HEK293 (cell line): ENCODE data around the gene PARK7.
A peak's percentile ranks its signal among the peaks of the same experiment; 100 is the strongest.

ENCODE experiments used
- BCL11B ChIP-seq: fragments of 450-650 bp; formaldehyde crosslinking; IDR thresholded peaks from 2 replicates; pipeline ENCODE4 v1.5.1; 2016; ENCODE audit warnings: low read depth, missing biosample characterization, missing genetic modification characterization
- EGR2 ChIP-seq: fragments of 450-650 bp; formaldehyde crosslinking; IDR thresholded peaks from 2 replicates; pipeline ENCODE4 v1.5.1; 2016; ENCODE audit warnings: low read depth, missing biosample characterization, missing genetic modification characterization
- GLI2 ChIP-seq: fragments of 450-650 bp; formaldehyde crosslinking; IDR thresholded peaks from 2 replicates; pipeline ENCODE4; 2017; ENCODE audit warnings: missing biosample characterization, missing genetic modification characterization, low read depth, borderline replicate concordance
- IKZF3 ChIP-seq: fragments of 450-650 bp; IDR thresholded peaks from 2 replicates; pipeline ENCODE4 v1.5.0; 2018; ENCODE audit warnings: missing biosample characterization, mild to moderate bottlenecking, missing genetic modification characterization, moderate library complexity
- MZF1 ChIP-seq: fragments of 450-650 bp; formaldehyde crosslinking; IDR thresholded peaks from 2 replicates; pipeline ENCODE4 v1.5.1; 2017; ENCODE audit warnings: missing biosample characterization, missing genetic modification characterization, borderline replicate concordance
- OSR2 ChIP-seq: fragments of 450-650 bp; formaldehyde crosslinking; IDR thresholded peaks from 2 replicates; pipeline ENCODE4 v1.5.1; 2016; ENCODE audit warnings: missing biosample characterization, missing genetic modification characterization
- REPIN1 ChIP-seq: fragments of 450-650 bp; formaldehyde crosslinking; IDR thresholded peaks from 2 replicates; pipeline ENCODE4 v1.5.1; 2017; ENCODE audit warnings: missing biosample characterization, missing genetic modification characterization, low read depth
- ZNF140 ChIP-seq: fragments of 450-650 bp; formaldehyde crosslinking; IDR thresholded peaks from 2 replicates; pipeline ENCODE4 v1.5.1; 2016; ENCODE audit warnings: missing biosample characterization, missing genetic modification characterization
- ZNF146 ChIP-seq: fragments of 450-650 bp; formaldehyde crosslinking; IDR thresholded peaks from 2 replicates; pipeline ENCODE4 v1.5.1; 2016; ENCODE audit warnings: missing biosample characterization, missing genetic modification characterization
- ZNF155 ChIP-seq: fragments of 450-650 bp; formaldehyde crosslinking; IDR thresholded peaks from 2 replicates; pipeline ENCODE4 v1.5.1; 2016; ENCODE audit warnings: missing biosample characterization, missing genetic modification characterization
- ZNF175 ChIP-seq: fragments of 450-650 bp; formaldehyde crosslinking; IDR thresholded peaks from 2 replicates; pipeline ENCODE4 v1.5.1; 2016; ENCODE audit warnings: missing biosample characterization, missing genetic modification characterization
- ZNF350 ChIP-seq: fragments of 450-650 bp; formaldehyde crosslinking; IDR thresholded peaks from 2 replicates; pipeline ENCODE4 v1.5.0; 2017; ENCODE audit warnings: missing biosample characterization, mild to moderate bottlenecking, missing genetic modification characterization
- ZNF354C ChIP-seq: fragments of 450-650 bp; formaldehyde crosslinking; IDR thresholded peaks from 2 replicates; pipeline ENCODE4 v1.5.1; 2016; ENCODE audit warnings: missing biosample characterization, missing genetic modification characterization, low read depth, borderline replicate concordance
- ZNF521 ChIP-seq: fragments of 450-650 bp; formaldehyde crosslinking; IDR thresholded peaks from 2 replicates; pipeline ENCODE4 v1.5.1; 2017; ENCODE audit warnings: missing biosample characterization, mild to moderate bottlenecking, missing genetic modification characterization
- ZNF585B ChIP-seq: fragments of 450-650 bp; formaldehyde crosslinking; IDR thresholded peaks from 2 replicates; pipeline ENCODE4 v1.5.1; 2016; ENCODE audit warnings: missing biosample characterization, missing genetic modification characterization
- ZNF658 ChIP-seq: fragments of 450-650 bp; formaldehyde crosslinking; IDR thresholded peaks from 2 replicates; pipeline ENCODE4; 2016; ENCODE audit warnings: missing biosample characterization, missing genetic modification characterization
- ZNF664 ChIP-seq: fragments of 450-650 bp; formaldehyde crosslinking; IDR thresholded peaks from 2 replicates; pipeline ENCODE4 v1.5.1; 2016; ENCODE audit warnings: missing biosample characterization, missing genetic modification characterization
- ZNF677 ChIP-seq: fragments of 450-650 bp; IDR thresholded peaks from 2 replicates; pipeline ENCODE4 v1.5.0; 2018; ENCODE audit warnings: missing biosample characterization, mild to moderate bottlenecking, missing genetic modification characterization, moderate library complexity
- ZNF701 ChIP-seq: fragments of 450-650 bp; formaldehyde crosslinking; IDR thresholded peaks from 2 replicates; pipeline ENCODE4 v1.5.1; 2016; ENCODE audit warnings: missing biosample characterization, missing genetic modification characterization
- TF ChIP-seq, protein P1 (sequence below): fragments of 450-650 bp; formaldehyde crosslinking; IDR thresholded peaks from 2 replicates; pipeline ENCODE4 v1.5.1; 2017; ENCODE audit warnings: missing biosample characterization, missing genetic modification characterization
- TF ChIP-seq, protein P2 (sequence below): fragments of 450-650 bp; formaldehyde crosslinking; IDR thresholded peaks from 2 replicates; pipeline ENCODE4; 2016; ENCODE audit warnings: missing biosample characterization, missing genetic modification characterization
- TF ChIP-seq, protein P3 (sequence below): fragments of 450-650 bp; formaldehyde crosslinking; IDR thresholded peaks from 2 replicates; pipeline ENCODE4 v1.5.1; 2016; ENCODE audit warnings: missing biosample characterization, missing genetic modification characterization
- TF ChIP-seq, protein P4 (sequence below): fragments of 450-650 bp; formaldehyde crosslinking; IDR thresholded peaks from 2 replicates; pipeline ENCODE4 v1.5.1; 2016; ENCODE audit warnings: missing biosample characterization, missing genetic modification characterization
- TF ChIP-seq, protein P5 (sequence below): fragments of 450-650 bp; formaldehyde crosslinking; IDR thresholded peaks from 2 replicates; pipeline ENCODE4 v1.5.1; 2016; ENCODE audit warnings: missing biosample characterization, missing genetic modification characterization
- TF ChIP-seq, protein P6 (sequence below): fragments of 450-650 bp; formaldehyde crosslinking; IDR thresholded peaks from 2 replicates; pipeline ENCODE4 v1.5.1; 2017; ENCODE audit warnings: missing biosample characterization, missing genetic modification characterization
- TF ChIP-seq, protein P7 (sequence below): fragments of 450-650 bp; formaldehyde crosslinking; IDR thresholded peaks from 2 replicates; pipeline ENCODE4 v1.5.1; 2016; ENCODE audit warnings: missing biosample characterization, missing genetic modification characterization

The PARK7 gene

DNA sequence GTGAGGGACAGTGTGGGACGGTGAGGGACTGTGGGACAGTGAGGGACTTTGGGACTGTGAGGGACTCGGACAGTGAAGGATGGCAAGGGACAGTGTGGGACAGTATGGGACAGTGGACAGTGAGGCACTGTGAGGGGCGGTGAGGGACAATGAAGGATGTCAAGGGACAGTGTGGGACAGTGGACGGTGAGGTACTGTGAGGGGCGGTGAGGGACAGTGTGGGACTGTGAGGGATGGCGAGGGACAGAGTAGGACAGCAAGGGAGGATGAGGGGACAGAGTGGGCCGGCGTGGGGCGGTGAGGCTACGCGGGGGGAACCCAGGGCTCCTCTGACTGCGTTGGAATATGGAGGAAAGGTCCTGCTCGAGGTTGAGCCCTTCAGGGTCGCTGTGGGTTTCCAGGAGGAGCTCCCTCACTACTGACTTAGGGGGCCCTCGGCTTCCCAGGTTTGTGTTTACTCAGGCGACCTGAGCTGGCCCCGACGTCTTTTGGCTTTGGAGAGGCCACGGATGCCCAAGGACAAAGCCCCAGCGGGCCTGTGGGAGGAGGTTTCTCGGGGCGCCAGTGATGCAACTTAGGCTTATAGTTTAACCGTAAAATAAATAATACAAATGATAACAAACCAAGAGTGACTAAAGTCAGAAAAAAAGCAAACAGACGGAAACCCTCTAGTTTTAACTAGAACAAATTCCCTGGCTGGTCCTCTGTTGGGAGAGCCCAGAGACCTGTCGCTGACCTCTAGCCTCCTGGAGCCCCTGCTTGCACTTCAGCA, 65.7 kb downstream of the PARK7 start (continued):
- TF ChIP-seq GLI2 (tag by site-specific recombination) (no peak), OSR2 (tag by site-specific recombination) (no peak), ZNF350 (tag by site-specific recombination) (no peak), BCL11B (tag by site-specific recombination) (no peak), EGR2 (peak; percentile 18; the same call in 1 of the 2 replicates), ZNF677 (no peak), ZNF140 (tag by site-specific recombination) (no peak), ZNF701 (tag by site-specific recombination) (no peak), ZNF175 (tag by site-specific recombination) (0 out of 2 replicates have a peak, but pooled peaks have one; percentile 68), ZNF664 (tag by site-specific recombination) (no peak), MZF1 (no peak), ZNF585B (tag by site-specific recombination) (no peak), ZNF155 (no peak), ZNF658 (tag by site-specific recombination) (no peak), IKZF3 (no peak), ZNF354C (tag by site-specific recombination) (no peak), REPIN1 (tag by site-specific recombination) (no peak), ZNF521 (tag by site-specific recombination) (no peak), ZNF146 (no peak; the same call in 1 of the 2 replicates)
- TF ChIP-seq, protein P1, sequence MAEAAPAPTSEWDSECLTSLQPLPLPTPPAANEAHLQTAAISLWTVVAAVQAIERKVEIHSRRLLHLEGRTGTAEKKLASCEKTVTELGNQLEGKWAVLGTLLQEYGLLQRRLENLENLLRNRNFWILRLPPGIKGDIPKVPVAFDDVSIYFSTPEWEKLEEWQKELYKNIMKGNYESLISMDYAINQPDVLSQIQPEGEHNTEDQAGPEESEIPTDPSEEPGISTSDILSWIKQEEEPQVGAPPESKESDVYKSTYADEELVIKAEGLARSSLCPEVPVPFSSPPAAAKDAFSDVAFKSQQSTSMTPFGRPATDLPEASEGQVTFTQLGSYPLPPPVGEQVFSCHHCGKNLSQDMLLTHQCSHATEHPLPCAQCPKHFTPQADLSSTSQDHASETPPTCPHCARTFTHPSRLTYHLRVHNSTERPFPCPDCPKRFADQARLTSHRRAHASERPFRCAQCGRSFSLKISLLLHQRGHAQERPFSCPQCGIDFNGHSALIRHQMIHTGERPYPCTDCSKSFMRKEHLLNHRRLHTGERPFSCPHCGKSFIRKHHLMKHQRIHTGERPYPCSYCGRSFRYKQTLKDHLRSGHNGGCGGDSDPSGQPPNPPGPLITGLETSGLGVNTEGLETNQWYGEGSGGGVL: no peak
- TF ChIP-seq, protein P2, sequence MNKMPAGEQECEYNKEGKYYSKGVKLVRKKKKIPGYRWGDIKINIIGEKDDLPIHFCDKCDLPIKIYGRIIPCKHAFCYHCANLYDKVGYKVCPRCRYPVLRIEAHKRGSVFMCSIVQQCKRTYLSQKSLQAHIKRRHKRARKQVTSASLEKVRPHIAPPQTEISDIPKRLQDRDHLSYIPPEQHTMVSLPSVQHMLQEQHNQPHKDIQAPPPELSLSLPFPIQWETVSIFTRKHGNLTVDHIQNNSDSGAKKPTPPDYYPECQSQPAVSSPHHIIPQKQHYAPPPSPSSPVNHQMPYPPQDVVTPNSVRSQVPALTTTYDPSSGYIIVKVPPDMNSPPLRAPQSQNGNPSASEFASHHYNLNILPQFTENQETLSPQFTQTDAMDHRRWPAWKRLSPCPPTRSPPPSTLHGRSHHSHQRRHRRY (tag by site-specific recombination): peak; percentile 16; the same call in 1 of the 2 replicates
- TF ChIP-seq, protein P3, sequence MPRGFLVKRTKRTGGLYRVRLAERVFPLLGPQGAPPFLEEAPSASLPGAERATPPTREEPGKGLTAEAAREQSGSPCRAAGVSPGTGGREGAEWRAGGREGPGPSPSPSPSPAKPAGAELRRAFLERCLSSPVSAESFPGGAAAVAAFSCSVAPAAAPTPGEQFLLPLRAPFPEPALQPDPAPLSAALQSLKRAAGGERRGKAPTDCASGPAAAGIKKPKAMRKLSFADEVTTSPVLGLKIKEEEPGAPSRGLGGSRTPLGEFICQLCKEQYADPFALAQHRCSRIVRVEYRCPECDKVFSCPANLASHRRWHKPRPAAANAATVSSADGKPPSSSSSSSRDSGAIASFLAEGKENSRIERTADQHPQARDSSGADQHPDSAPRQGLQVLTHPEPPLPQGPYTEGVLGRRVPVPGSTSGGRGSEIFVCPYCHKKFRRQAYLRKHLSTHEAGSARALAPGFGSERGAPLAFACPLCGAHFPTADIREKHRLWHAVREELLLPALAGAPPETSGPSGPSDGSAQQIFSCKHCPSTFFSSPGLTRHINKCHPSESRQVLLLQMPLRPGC (tag by site-specific recombination): no peak
- TF ChIP-seq, protein P4, sequence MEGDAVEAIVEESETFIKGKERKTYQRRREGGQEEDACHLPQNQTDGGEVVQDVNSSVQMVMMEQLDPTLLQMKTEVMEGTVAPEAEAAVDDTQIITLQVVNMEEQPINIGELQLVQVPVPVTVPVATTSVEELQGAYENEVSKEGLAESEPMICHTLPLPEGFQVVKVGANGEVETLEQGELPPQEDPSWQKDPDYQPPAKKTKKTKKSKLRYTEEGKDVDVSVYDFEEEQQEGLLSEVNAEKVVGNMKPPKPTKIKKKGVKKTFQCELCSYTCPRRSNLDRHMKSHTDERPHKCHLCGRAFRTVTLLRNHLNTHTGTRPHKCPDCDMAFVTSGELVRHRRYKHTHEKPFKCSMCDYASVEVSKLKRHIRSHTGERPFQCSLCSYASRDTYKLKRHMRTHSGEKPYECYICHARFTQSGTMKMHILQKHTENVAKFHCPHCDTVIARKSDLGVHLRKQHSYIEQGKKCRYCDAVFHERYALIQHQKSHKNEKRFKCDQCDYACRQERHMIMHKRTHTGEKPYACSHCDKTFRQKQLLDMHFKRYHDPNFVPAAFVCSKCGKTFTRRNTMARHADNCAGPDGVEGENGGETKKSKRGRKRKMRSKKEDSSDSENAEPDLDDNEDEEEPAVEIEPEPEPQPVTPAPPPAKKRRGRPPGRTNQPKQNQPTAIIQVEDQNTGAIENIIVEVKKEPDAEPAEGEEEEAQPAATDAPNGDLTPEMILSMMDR: no peak; the same call in 1 of the 2 replicates
- TF ChIP-seq, protein P5, sequence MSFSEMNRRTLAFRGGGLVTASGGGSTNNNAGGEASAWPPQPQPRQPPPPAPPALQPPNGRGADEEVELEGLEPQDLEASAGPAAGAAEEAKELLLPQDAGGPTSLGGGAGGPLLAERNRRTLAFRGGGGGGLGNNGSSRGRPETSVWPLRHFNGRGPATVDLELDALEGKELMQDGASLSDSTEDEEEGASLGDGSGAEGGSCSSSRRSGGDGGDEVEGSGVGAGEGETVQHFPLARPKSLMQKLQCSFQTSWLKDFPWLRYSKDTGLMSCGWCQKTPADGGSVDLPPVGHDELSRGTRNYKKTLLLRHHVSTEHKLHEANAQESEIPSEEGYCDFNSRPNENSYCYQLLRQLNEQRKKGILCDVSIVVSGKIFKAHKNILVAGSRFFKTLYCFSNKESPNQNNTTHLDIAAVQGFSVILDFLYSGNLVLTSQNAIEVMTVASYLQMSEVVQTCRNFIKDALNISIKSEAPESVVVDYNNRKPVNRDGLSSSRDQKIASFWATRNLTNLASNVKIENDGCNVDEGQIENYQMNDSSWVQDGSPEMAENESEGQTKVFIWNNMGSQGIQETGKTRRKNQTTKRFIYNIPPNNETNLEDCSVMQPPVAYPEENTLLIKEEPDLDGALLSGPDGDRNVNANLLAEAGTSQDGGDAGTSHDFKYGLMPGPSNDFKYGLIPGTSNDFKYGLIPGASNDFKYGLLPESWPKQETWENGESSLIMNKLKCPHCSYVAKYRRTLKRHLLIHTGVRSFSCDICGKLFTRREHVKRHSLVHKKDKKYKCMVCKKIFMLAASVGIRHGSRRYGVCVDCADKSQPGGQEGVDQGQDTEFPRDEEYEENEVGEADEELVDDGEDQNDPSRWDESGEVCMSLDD (tag by site-specific recombination): no peak
- TF ChIP-seq, protein P6, sequence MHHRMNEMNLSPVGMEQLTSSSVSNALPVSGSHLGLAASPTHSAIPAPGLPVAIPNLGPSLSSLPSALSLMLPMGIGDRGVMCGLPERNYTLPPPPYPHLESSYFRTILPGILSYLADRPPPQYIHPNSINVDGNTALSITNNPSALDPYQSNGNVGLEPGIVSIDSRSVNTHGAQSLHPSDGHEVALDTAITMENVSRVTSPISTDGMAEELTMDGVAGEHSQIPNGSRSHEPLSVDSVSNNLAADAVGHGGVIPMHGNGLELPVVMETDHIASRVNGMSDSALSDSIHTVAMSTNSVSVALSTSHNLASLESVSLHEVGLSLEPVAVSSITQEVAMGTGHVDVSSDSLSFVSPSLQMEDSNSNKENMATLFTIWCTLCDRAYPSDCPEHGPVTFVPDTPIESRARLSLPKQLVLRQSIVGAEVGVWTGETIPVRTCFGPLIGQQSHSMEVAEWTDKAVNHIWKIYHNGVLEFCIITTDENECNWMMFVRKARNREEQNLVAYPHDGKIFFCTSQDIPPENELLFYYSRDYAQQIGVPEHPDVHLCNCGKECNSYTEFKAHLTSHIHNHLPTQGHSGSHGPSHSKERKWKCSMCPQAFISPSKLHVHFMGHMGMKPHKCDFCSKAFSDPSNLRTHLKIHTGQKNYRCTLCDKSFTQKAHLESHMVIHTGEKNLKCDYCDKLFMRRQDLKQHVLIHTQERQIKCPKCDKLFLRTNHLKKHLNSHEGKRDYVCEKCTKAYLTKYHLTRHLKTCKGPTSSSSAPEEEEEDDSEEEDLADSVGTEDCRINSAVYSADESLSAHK (tag by site-specific recombination): no peak
- TF ChIP-seq, protein P7, sequence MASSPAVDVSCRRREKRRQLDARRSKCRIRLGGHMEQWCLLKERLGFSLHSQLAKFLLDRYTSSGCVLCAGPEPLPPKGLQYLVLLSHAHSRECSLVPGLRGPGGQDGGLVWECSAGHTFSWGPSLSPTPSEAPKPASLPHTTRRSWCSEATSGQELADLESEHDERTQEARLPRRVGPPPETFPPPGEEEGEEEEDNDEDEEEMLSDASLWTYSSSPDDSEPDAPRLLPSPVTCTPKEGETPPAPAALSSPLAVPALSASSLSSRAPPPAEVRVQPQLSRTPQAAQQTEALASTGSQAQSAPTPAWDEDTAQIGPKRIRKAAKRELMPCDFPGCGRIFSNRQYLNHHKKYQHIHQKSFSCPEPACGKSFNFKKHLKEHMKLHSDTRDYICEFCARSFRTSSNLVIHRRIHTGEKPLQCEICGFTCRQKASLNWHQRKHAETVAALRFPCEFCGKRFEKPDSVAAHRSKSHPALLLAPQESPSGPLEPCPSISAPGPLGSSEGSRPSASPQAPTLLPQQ (tag by site-specific recombination): no peak
